K562 (cell line): ENCODE data around the gene GET4. TPM values are rescaled to one million over a fixed set of nuclear protein-coding genes. Genes with fewer than 3 reads are reported as not detected.
A peak's percentile ranks its signal among the peaks of the same experiment; 100 is the strongest.

Source experiments
- ARNT ChIP-seq, 2 experiments: fragments of 450-650 bp; IDR thresholded peaks; 2 replicates each; pipeline ENCODE4 v1.6.1; 2016; ENCODE audit warnings: mild to moderate bottlenecking in 1 of 2
- ATF7 ChIP-seq: fragments of 450-650 bp; IDR thresholded peaks from 2 replicates; pipeline ENCODE4 v1.7.1; 2014; ENCODE audit warnings: mild to moderate bottlenecking, moderate library complexity
- JUND ChIP-seq, 2 experiments: IDR thresholded peaks; 2 replicates in 1 of 2; 3 replicates in 1 of 2; pipeline ENCODE4 v1.6.1; 2011; ENCODE audit warnings: borderline replicate concordance in 2 of 2, low read depth in 2 of 2, low read length in 2 of 2, improper control_type of control experiment in 1 of 2, missing biosample characterization in 1 of 2, missing genetic modification characterization in 1 of 2, missing genetic modification reagents in 1 of 2
- LCOR ChIP-seq: sonication (generic); formaldehyde crosslinking; IDR thresholded peaks from 2 replicates; pipeline ENCODE4 v1.8.0; 2022; ENCODE audit warnings: mild to moderate bottlenecking, missing genetic modification reagents
- NFYB ChIP-seq: IDR thresholded peaks from 2 replicates; pipeline ENCODE4 v1.6.1; 2011; ENCODE audit warnings: mild to moderate bottlenecking, moderate library complexity; ENCODE audit not compliant: insufficient read length; ENCODE audit errors: extremely low read depth
- PHF8 ChIP-seq: fragments of 200-600 bp; sonication (generic); IDR thresholded peaks from 2 replicates; pipeline ENCODE4 v1.6.1; 2012; ENCODE audit warnings: mixed run types, mild to moderate bottlenecking, inconsistent platforms, low read length, moderate library complexity, borderline replicate concordance
- POLR2AphosphoS5 ChIP-seq: IDR thresholded peaks from 2 replicates; pipeline ENCODE4 v1.6.1; 2011; ENCODE audit warnings: mild to moderate bottlenecking, low read depth, low read length, moderate library complexity; ENCODE audit not compliant: control insufficient read depth, insufficient read depth
- POU5F1 ChIP-seq: fragments of 150-350 bp; IDR thresholded peaks from 2 replicates; pipeline ENCODE4 v1.6.1; 2014; ENCODE audit warnings: borderline replicate concordance, low read length, low read depth, mild to moderate bottlenecking; ENCODE audit not compliant: partially characterized antibody
- SMAD4 ChIP-seq: fragments of 250-450 bp; sonication (Bioruptor Pico); conservative IDR thresholded peaks from 2 replicates; pipeline ENCODE4 v1.8.0; 2021; ENCODE audit warnings: inconsistent platforms, mild to moderate bottlenecking, moderate library complexity
- TARDBP ChIP-seq: fragments of 450-650 bp; IDR thresholded peaks from 2 replicates; pipeline ENCODE4 v1.6.1; 2016
- TEAD4 ChIP-seq, 2 experiments: sonication (generic) in 1 of 2; formaldehyde crosslinking in 1 of 2; IDR thresholded peaks; 2 replicates each; pipeline versions ENCODE4 v1.6.1 to v1.8.0; 2012 to 2022; ENCODE audit warnings: borderline replicate concordance in 1 of 2, inconsistent platforms in 1 of 2, low read length in 1 of 2, mild to moderate bottlenecking in 1 of 2, missing genetic modification reagents in 1 of 2
- TFE3 ChIP-seq: fragments of 450-650 bp; formaldehyde crosslinking; IDR thresholded peaks from 2 replicates; pipeline ENCODE4 v1.4.0; 2020; ENCODE audit warnings: mild to moderate bottlenecking, mixed read lengths
- ZBTB1 ChIP-seq: sonication (generic); formaldehyde crosslinking; IDR thresholded peaks from 2 replicates; pipeline ENCODE4 v1.8.1; 2023; ENCODE audit warnings: missing genetic modification reagents, low read depth, mild to moderate bottlenecking, borderline replicate concordance
- ZBTB12 ChIP-seq: fragments of 250-450 bp; sonication (Bioruptor Pico); IDR thresholded peaks from 2 replicates; pipeline ENCODE4 v1.4.0; 2020
- ZBTB33 ChIP-seq: sonication (generic); formaldehyde crosslinking; IDR thresholded peaks from 2 replicates; pipeline ENCODE4 v1.8.1; 2023; ENCODE audit warnings: mild to moderate bottlenecking, missing genetic modification reagents
- ZNF197 ChIP-seq: fragments of 200-800 bp; sonication (Bioruptor generic); IDR thresholded peaks from 2 replicates; pipeline ENCODE4 v1.6.1; 2016; ENCODE audit warnings: low read depth, missing genetic modification characterization, missing compliant biosample characterization
- ZNF263 ChIP-seq: sonication (generic); formaldehyde crosslinking; IDR thresholded peaks from 2 replicates; pipeline ENCODE4 v1.8.0; 2022; ENCODE audit warnings: mild to moderate bottlenecking, missing genetic modification reagents, borderline replicate concordance
- ZSCAN32 ChIP-seq: fragments of 450-650 bp; formaldehyde crosslinking; IDR thresholded peaks from 2 replicates; pipeline ENCODE4 v1.4.0; 2020; ENCODE audit warnings: mild to moderate bottlenecking, moderate library complexity
- polyA plus RNA-seq, 8 experiments: library from polyadenylated mRNA; depleted of rRNA in 4 of 8; stranded (reverse) in 5 of 8; unstranded in 3 of 8; fragments of >200 nt; fragmentation: Nextera tagmentation in 2 of 8; fragmentation: Illumina TruSeq in 1 of 8; extraction: Ambion mirVana in 2 of 8; extraction: Trizol in 1 of 8; gene quantifications; 2 replicates each; pipeline versions ENCODE4 v1.2.1 to v1.2.3, GENCODE V29; 2011 to 2014; ENCODE audit warnings: inconsistent platforms in 1 of 8, missing spikeins in 1 of 8
- total RNA-seq, 7 experiments: library from RNA; depleted of rRNA in 6 of 7; stranded (reverse); fragments of >200 nt in 6 of 7; fragmentation: Illumina TruSeq in 2 of 7; extraction: Trizol in 2 of 7; gene quantifications; 2 replicates each; pipeline versions ENCODE4 v1.2.1 to v1.2.3, GENCODE V29; 2011 to 2021; ENCODE audit warnings: low replicate concordance in 1 of 7
- TF ChIP-seq, protein P1 (sequence below): fragments of 450-650 bp; conservative IDR thresholded peaks from 2 replicates; pipeline ENCODE4 v1.6.1; 2016; ENCODE audit warnings: missing genetic modification characterization, low read depth, mild to moderate bottlenecking, missing compliant biosample characterization, moderate library complexity

Gene GET4
- total and polyA plus RNA-seq, 9 of the 15 experiments (the other 6 are each of a cell fraction or from before 2014, with no cell fraction given), result 0.99 to 122 (median 40.4) TPM

DNA sequence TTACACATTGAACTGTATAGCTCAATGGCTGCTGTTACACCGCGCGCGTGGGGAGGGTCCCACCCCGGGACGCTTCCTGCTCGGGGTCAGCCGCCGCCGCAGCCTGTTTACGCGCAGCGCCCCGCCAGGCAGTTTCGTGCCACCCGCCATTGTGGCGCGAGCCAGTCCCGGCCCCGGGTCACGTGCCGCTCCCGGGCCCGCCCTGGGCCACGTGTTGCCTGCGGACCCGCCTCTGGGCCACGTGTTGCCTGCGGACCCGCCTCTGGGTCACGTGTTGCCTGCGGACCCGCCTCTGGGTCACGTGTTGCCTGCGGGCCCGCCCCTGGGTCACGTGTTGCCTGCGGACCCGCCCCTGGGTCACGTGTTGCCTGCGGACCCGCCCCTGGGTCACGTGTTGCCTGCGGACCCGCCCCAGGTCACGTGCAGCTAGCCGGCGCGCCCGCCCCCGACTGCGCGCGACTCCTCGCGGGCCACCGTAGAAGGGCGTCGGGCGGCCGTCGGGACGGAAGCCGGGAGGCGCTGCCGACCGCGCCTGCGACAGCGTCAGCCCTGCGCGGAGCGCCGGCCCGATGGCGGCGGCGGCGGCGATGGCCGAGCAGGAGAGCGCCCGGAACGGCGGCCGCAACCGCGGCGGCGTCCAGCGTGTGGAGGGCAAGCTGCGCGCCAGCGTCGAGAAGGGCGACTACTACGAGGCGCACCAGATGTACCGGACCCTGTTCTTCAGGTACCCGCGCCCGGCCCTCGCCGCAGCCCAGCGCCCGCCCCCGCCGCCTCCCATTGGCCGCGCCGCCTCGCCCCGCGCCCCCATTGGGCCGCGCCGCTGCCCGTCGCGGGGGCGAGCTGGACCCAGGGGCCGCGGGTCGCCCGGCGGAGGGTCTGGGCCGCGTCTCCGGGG lies at the start of gene GET4 (continued):
- no peak for TF ChIP-seq TEAD4 (IDR thresholded peaks at IDR 0.05; ENCODE audit: low read length)
- TF ChIP-seq TEAD4 (CRISPR knock-in tag; IDR thresholded peaks at IDR 0.05; ENCODE audit: borderline replicate concordance), result peak; percentile 95; the same call in 1 of the 2 replicates
- TF ChIP-seq ZNF197 (CRISPR knock-in tag), result no peak
- TF ChIP-seq LCOR (CRISPR knock-in tag), result peak; percentile 69; the same call in 1 of the 2 replicates
- TF ChIP-seq PHF8, result peak; percentile 72; the same call in 1 of the 2 replicates
- TF ChIP-seq ZBTB1 (CRISPR knock-in tag), result peak; percentile 89; the same call in 1 of the 2 replicates
- peak; percentile 97 for TF ChIP-seq TFE3
- TF ChIP-seq POU5F1, result peak; percentile 95
- TF ChIP-seq POLR2AphosphoS5, result peak; percentile 29
- TF ChIP-seq, protein P1, sequence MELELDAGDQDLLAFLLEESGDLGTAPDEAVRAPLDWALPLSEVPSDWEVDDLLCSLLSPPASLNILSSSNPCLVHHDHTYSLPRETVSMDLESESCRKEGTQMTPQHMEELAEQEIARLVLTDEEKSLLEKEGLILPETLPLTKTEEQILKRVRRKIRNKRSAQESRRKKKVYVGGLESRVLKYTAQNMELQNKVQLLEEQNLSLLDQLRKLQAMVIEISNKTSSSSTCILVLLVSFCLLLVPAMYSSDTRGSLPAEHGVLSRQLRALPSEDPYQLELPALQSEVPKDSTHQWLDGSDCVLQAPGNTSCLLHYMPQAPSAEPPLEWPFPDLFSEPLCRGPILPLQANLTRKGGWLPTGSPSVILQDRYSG, result no peak
- TF ChIP-seq ATF7, result peak; percentile 63; the same call in 1 of the 2 replicates
- peak; percentile 89 for TF ChIP-seq ZBTB33
- TF ChIP-seq ZBTB12 (CRISPR knock-in tag), result 0 out of 2 replicates have a peak, but pooled peaks have one; percentile 9
- peak; percentile 80 for TF ChIP-seq ZNF263 (CRISPR knock-in tag)
- no peak for TF ChIP-seq ARNT (IDR thresholded peaks at IDR 0.05)
- TF ChIP-seq NFYB, result peak; percentile 98
- TF ChIP-seq SMAD4 (CRISPR knock-in tag), result peak; percentile 87
- peak; percentile 76; the same call in 1 of the 2 replicates for TF ChIP-seq TARDBP
- 0 out of 2 replicates have a peak, but pooled peaks have one; percentile 36 for TF ChIP-seq ZSCAN32 (CRISPR knock-in tag)
- TF ChIP-seq JUND (IDR thresholded peaks at IDR 0.05; ENCODE audit: borderline replicate concordance, low read depth, low read length), result 0 out of 2 replicates have a peak, but pooled peaks have one; percentile 1
- no peak; the same call in 2 of the 3 replicates for TF ChIP-seq JUND (tag; IDR thresholded peaks at IDR 0.05; ENCODE audit: borderline replicate concordance, low read depth, low read length)
